ENCODE data around the gene KDM3B.

KDM3B gene

GRCh38 chr5:138331449-138332368 lies 20.8 kb upstream of the KDM3B start, which contains the start of gene CDC25C:
CDC25C (minus strand) TSS chr5:138331804; CDS start chr5:138331180, 624 bp downstream.
- TF ChIP-seq ZBTB7A (IDR thresholded peaks at IDR 0.05; ENCODE audit: low read depth) (0 out of 2 replicates have a peak, but pooled peaks have one; percentile 45), TAF1 (IDR thresholded peaks at IDR 0.05; ENCODE audit: low read depth) (peak; percentile 58), RAD21 (IDR thresholded peaks at IDR 0.05; ENCODE audit: low read depth) (no peak), EP300 (IDR thresholded peaks at IDR 0.05; ENCODE audit: borderline replicate concordance) (no peak), TEAD4 (IDR thresholded peaks at IDR 0.05) (no peak), USF1 (IDR thresholded peaks at IDR 0.05) (peak; percentile 16; the same call in 1 of the 2 replicates), TCF12 (IDR thresholded peaks at IDR 0.05; ENCODE audit: low read depth) (peak; percentile 28; the same call in 1 of the 2 replicates), EGR1 (IDR thresholded peaks at IDR 0.05) (no peak), FOXM1 (IDR thresholded peaks at IDR 0.05; ENCODE audit: borderline replicate concordance, low read depth) (peak; percentile 84), REST (IDR thresholded peaks at IDR 0.05; ENCODE audit: low read depth) (no peak), CREB1 (IDR thresholded peaks at IDR 0.05; ENCODE audit: low read depth) (no peak), CEBPB (IDR thresholded peaks at IDR 0.05) (no peak), MAX (IDR thresholded peaks at IDR 0.05) (peak; percentile 70), NFIC (IDR thresholded peaks at IDR 0.05) (no peak), YY1 (IDR thresholded peaks at IDR 0.05; ENCODE audit: low read depth) (no peak)

- no peak for TF ChIP-seq NFIC (IDR thresholded peaks at IDR 0.05)
- no peak for TF ChIP-seq MAX (IDR thresholded peaks at IDR 0.05)
- no peak for TF ChIP-seq EGR1 (IDR thresholded peaks at IDR 0.05)
- TF ChIP-seq FOXM1 (IDR thresholded peaks at IDR 0.05; ENCODE audit: borderline replicate concordance, low read depth) = no peak
- TF ChIP-seq CREB1 (IDR thresholded peaks at IDR 0.05; ENCODE audit: low read depth) = no peak
- TF ChIP-seq TCF12 (IDR thresholded peaks at IDR 0.05; ENCODE audit: low read depth) = no peak
- no peak for TF ChIP-seq ZBTB7A (IDR thresholded peaks at IDR 0.05; ENCODE audit: low read depth)
- no peak for TF ChIP-seq YY1 (IDR thresholded peaks at IDR 0.05; ENCODE audit: low read depth)
- no peak for TF ChIP-seq USF1 (IDR thresholded peaks at IDR 0.05)
- no peak for TF ChIP-seq RAD21 (IDR thresholded peaks at IDR 0.05; ENCODE audit: low read depth)
- no peak for TF ChIP-seq REST (IDR thresholded peaks at IDR 0.05; ENCODE audit: low read depth)
These were observed 17.5 kb upstream of the KDM3B start for GRCh38 chr5:138334867-138335447.

- TF ChIP-seq CREB1 (IDR thresholded peaks at IDR 0.05; ENCODE audit: low read depth) (peak; percentile 98), USF1 (IDR thresholded peaks at IDR 0.05) (0 out of 2 replicates have a peak, but pooled peaks have one; percentile 2), CEBPB (IDR thresholded peaks at IDR 0.05) (0 out of 2 replicates have a peak, but pooled peaks have one; percentile 23), TCF12 (IDR thresholded peaks at IDR 0.05; ENCODE audit: low read depth) (no peak)
These were observed 15.4 kb upstream of the KDM3B start for GRCh38 chr5:138336952-138337684.

GRCh38 chr5:138337685-138338410 lies 14.6 kb upstream of the KDM3B start, which contains the start of gene FAM53C:
FAM53C (plus strand) TSS chr5:138338266; CDS start chr5:138341336, 3,070 bp downstream.
- TF ChIP-seq YY1 (IDR thresholded peaks at IDR 0.05; ENCODE audit: low read depth) = no peak; the same call in 1 of the 2 replicates
- no peak for TF ChIP-seq ZBTB7A (IDR thresholded peaks at IDR 0.05; ENCODE audit: low read depth)
- no peak for TF ChIP-seq FOXM1 (IDR thresholded peaks at IDR 0.05; ENCODE audit: borderline replicate concordance, low read depth)
- no peak for TF ChIP-seq USF1 (IDR thresholded peaks at IDR 0.05)
- TF ChIP-seq EP300 (IDR thresholded peaks at IDR 0.05; ENCODE audit: borderline replicate concordance) = peak; percentile 68; the same call in 1 of the 2 replicates
- TF ChIP-seq EGR1 (IDR thresholded peaks at IDR 0.05) = 0 out of 2 replicates have a peak, but pooled peaks have one; percentile 10
- no peak for TF ChIP-seq RAD21 (IDR thresholded peaks at IDR 0.05; ENCODE audit: low read depth)
- peak; percentile 32; the same call in 1 of the 2 replicates for TF ChIP-seq TEAD4 (IDR thresholded peaks at IDR 0.05)
- TF ChIP-seq REST (IDR thresholded peaks at IDR 0.05; ENCODE audit: low read depth) = 0 out of 2 replicates have a peak, but pooled peaks have one; percentile 24
- TF ChIP-seq CREB1 (IDR thresholded peaks at IDR 0.05; ENCODE audit: low read depth) = no peak
- TF ChIP-seq CEBPB (IDR thresholded peaks at IDR 0.05) = peak; percentile 16; the same call in 1 of the 2 replicates
- no peak for TF ChIP-seq NFIC (IDR thresholded peaks at IDR 0.05)
- peak; percentile 99 for TF ChIP-seq TAF1 (IDR thresholded peaks at IDR 0.05; ENCODE audit: low read depth)
- TF ChIP-seq MAX (IDR thresholded peaks at IDR 0.05) = peak; percentile 74
- peak; percentile 63; the same call in 1 of the 2 replicates for TF ChIP-seq TCF12 (IDR thresholded peaks at IDR 0.05; ENCODE audit: low read depth)

Measured in Ishikawa (cell line).